ENCODE data around the gene CD99.

CD99 gene

GRCh38 chrX:2679534-2680485, 11.3 kb upstream of the CD99 start:
- Histone ChIP-seq H3K4me1 (peaks cover 2% of the 10 kb centered on the region), H3K4me2 (ENCODE audit: low read length) (peak overlapping the region; percentile 17), H3K9me3 (ENCODE audit: control insufficient read depth, low read length) (no peaks in the 10 kb centered on the region), H3K27ac (no peak overlapping the region), H3K4me3 (ENCODE audit: low read depth, low read length) (no peak overlapping the region), H2AFZ (no peak overlapping the region), H3K27me3 (ENCODE audit: control insufficient read depth, insufficient read depth, low read length) (no peaks in the 10 kb centered on the region), H3K9ac (no peak overlapping the region), H3K79me2 (no peaks in the 10 kb centered on the region), H3K36me3 (ENCODE audit: control insufficient read depth, insufficient read depth, low read length) (no peaks in the 10 kb centered on the region)
- no peak for TF ChIP-seq CTCF (IDR thresholded peaks at IDR 0.05)

- H3K4me1 ChIP-seq, result peaks cover 2% of the 10 kb centered on the region
- no peaks in the 10 kb centered on the region for H3K9me3 ChIP-seq (ENCODE audit: control insufficient read depth, low read length)
- no peak for TF ChIP-seq CTCF (IDR thresholded peaks at IDR 0.05)
Measured at GRCh38 chrX:2680486-2681348, 10.4 kb upstream of the CD99 start.

GRCh38 chrX:2682565-2683177, 8.4 kb upstream of the CD99 start:
- Histone ChIP-seq H3K9me3 (ENCODE audit: control insufficient read depth, low read length) (no peaks in the 10 kb centered on the region), H3K27ac (no peak overlapping the region), H3K9ac (no peak overlapping the region), H2AFZ (no peak overlapping the region), H3K27me3 (ENCODE audit: control insufficient read depth, insufficient read depth, low read length) (no peaks in the 10 kb centered on the region), H3K4me1 (peaks cover 2% of the 10 kb centered on the region), H3K36me3 (ENCODE audit: control insufficient read depth, insufficient read depth, low read length) (no peaks in the 10 kb centered on the region), H3K79me2 (no peaks in the 10 kb centered on the region), H3K4me2 (ENCODE audit: low read length) (no peak overlapping the region), H3K4me3 (ENCODE audit: low read depth, low read length) (no peak overlapping the region)
- no peak for TF ChIP-seq CTCF (IDR thresholded peaks at IDR 0.05)

More at GRCh38 chrX:2680486-2681348, 10.4 kb upstream of the CD99 start:
- H3K9ac ChIP-seq, result no peak overlapping the region
- no peak overlapping the region for H3K4me3 ChIP-seq (ENCODE audit: low read depth, low read length)
- no peaks in the 10 kb centered on the region for H3K27me3 ChIP-seq (ENCODE audit: control insufficient read depth, insufficient read depth, low read length)
- no peak overlapping the region for H3K27ac ChIP-seq
- no peak overlapping the region for H2AFZ ChIP-seq
- no peak overlapping the region for H3K4me2 ChIP-seq (ENCODE audit: low read length)
- H3K36me3 ChIP-seq (ENCODE audit: control insufficient read depth, insufficient read depth, low read length), result no peaks in the 10 kb centered on the region
- no peaks in the 10 kb centered on the region for H3K79me2 ChIP-seq

- Histone ChIP-seq H3K9ac (no peak overlapping the region), H3K79me2 (no peaks in the 10 kb centered on the region), H3K27me3 (ENCODE audit: control insufficient read depth, insufficient read depth, low read length) (no peaks in the 10 kb centered on the region), H3K9me3 (ENCODE audit: control insufficient read depth, low read length) (no peaks in the 10 kb centered on the region), H3K4me3 (ENCODE audit: low read depth, low read length) (no peak overlapping the region), H3K4me2 (ENCODE audit: low read length) (no peak overlapping the region), H3K4me1 (peaks cover 2% of the 10 kb centered on the region), H2AFZ (no peak overlapping the region), H3K36me3 (ENCODE audit: control insufficient read depth, insufficient read depth, low read length) (no peaks in the 10 kb centered on the region), H3K27ac (no peak overlapping the region)
- TF ChIP-seq CTCF (IDR thresholded peaks at IDR 0.05), result no peak
Measured at GRCh38 chrX:2684256-2684655, 6.8 kb upstream of the CD99 start.
